ENCODE data around the gene DHPS. TPM values are rescaled to one million over a fixed set of nuclear protein-coding genes. Genes with fewer than 3 reads are reported as not detected.
A peak's percentile ranks its signal among the peaks of the same experiment; 100 is the strongest.

DHPS gene
- total RNA-seq, 1 donor, result 52.5 TPM

- Histone ChIP-seq H4K20me1 (ENCODE audit: insufficient read depth, low read length) (no peaks in the 10 kb centered on the region), H3K36me3 (ENCODE audit: insufficient read depth, low read length) (no peaks in the 10 kb centered on the region), H3K27ac (ENCODE audit: low read depth, low read length) (no peak overlapping the region), H3K27me3 (ENCODE audit: insufficient read depth, low read length) (no peaks in the 10 kb centered on the region), H3K4me3 (ENCODE audit: insufficient read depth, low read length) (no peak overlapping the region), H3K4me2 (ENCODE audit: insufficient read depth, low read length) (no peak overlapping the region), H3K4me1 (ENCODE audit: insufficient read depth, low read length) (no peaks in the 10 kb centered on the region), H2AFZ (ENCODE audit: low read length) (no peak overlapping the region), H3K9me3 (ENCODE audit: low read depth, low read length) (no peaks in the 10 kb centered on the region), H3K79me2 (ENCODE audit: insufficient read depth, low read length) (no peaks in the 10 kb centered on the region)
- DNase-seq (ENCODE audit: insufficient read length, low spot score, missing footprints), result no peak
- TF ChIP-seq CTCF (IDR thresholded peaks at IDR 0.05; ENCODE audit: extremely low read depth, low read depth, low read length), result no peak
Observed at GRCh38 chr19:12641456-12641855, 40.2 kb downstream of the DHPS start.

- H3K4me1 ChIP-seq (ENCODE audit: insufficient read depth, low read length), result no peaks in the 10 kb centered on the region
- H3K9me3 ChIP-seq (ENCODE audit: low read depth, low read length), result no peaks in the 10 kb centered on the region
- DNase-seq (ENCODE audit: insufficient read length, low spot score, missing footprints), result peak; percentile 98
- H3K79me2 ChIP-seq (ENCODE audit: insufficient read depth, low read length), result no peaks in the 10 kb centered on the region
- H3K4me2 ChIP-seq (ENCODE audit: insufficient read depth, low read length), result peak overlapping the region; percentile 80
- H4K20me1 ChIP-seq (ENCODE audit: insufficient read depth, low read length), result no peaks in the 10 kb centered on the region
- no peaks in the 10 kb centered on the region for H3K27me3 ChIP-seq (ENCODE audit: insufficient read depth, low read length)
- peak; percentile 76 for TF ChIP-seq CTCF (IDR thresholded peaks at IDR 0.05; ENCODE audit: extremely low read depth, low read depth, low read length)
- H3K27ac ChIP-seq (ENCODE audit: low read depth, low read length), result peak overlapping the region; percentile 23
- H3K36me3 ChIP-seq (ENCODE audit: insufficient read depth, low read length), result no peaks in the 10 kb centered on the region
- H2AFZ ChIP-seq (ENCODE audit: low read length), result peak overlapping the region; percentile 85
- peak overlapping the region; percentile 45 for H3K4me3 ChIP-seq (ENCODE audit: insufficient read depth, low read length)
Observed at GRCh38 chr19:12639901-12640613, 41.6 kb downstream of the DHPS start.

GRCh38 chr19:12638611-12639182 lies 43.0 kb downstream of the DHPS start:
- H3K4me2 ChIP-seq (ENCODE audit: insufficient read depth, low read length), result no peak overlapping the region
- H2AFZ ChIP-seq (ENCODE audit: low read length), result no peak overlapping the region
- H3K27ac ChIP-seq (ENCODE audit: low read depth, low read length), result no peak overlapping the region
- no peaks in the 10 kb centered on the region for H3K27me3 ChIP-seq (ENCODE audit: insufficient read depth, low read length)
- no peaks in the 10 kb centered on the region for H3K4me1 ChIP-seq (ENCODE audit: insufficient read depth, low read length)
- no peaks in the 10 kb centered on the region for H3K36me3 ChIP-seq (ENCODE audit: insufficient read depth, low read length)
- H3K4me3 ChIP-seq (ENCODE audit: insufficient read depth, low read length), result no peak overlapping the region
- H4K20me1 ChIP-seq (ENCODE audit: insufficient read depth, low read length), result no peaks in the 10 kb centered on the region
- TF ChIP-seq CTCF (IDR thresholded peaks at IDR 0.05; ENCODE audit: extremely low read depth, low read depth, low read length), result no peak
- no peaks in the 10 kb centered on the region for H3K9me3 ChIP-seq (ENCODE audit: low read depth, low read length)
- DNase-seq (ENCODE audit: insufficient read length, low spot score, missing footprints), result peak; percentile 23
- no peaks in the 10 kb centered on the region for H3K79me2 ChIP-seq (ENCODE audit: insufficient read depth, low read length)

- Histone ChIP-seq H3K4me2 (ENCODE audit: insufficient read depth, low read length) (no peak overlapping the region), H3K4me3 (ENCODE audit: insufficient read depth, low read length) (no peak overlapping the region), H3K79me2 (ENCODE audit: insufficient read depth, low read length) (no peaks in the 10 kb centered on the region), H3K27ac (ENCODE audit: low read depth, low read length) (no peak overlapping the region), H3K36me3 (ENCODE audit: insufficient read depth, low read length) (no peaks in the 10 kb centered on the region), H3K27me3 (ENCODE audit: insufficient read depth, low read length) (no peaks in the 10 kb centered on the region), H3K9me3 (ENCODE audit: low read depth, low read length) (peaks cover 2% of the 10 kb centered on the region), H4K20me1 (ENCODE audit: insufficient read depth, low read length) (no peaks in the 10 kb centered on the region), H3K4me1 (ENCODE audit: insufficient read depth, low read length) (no peaks in the 10 kb centered on the region), H2AFZ (ENCODE audit: low read length) (no peak overlapping the region)
- peak; percentile 31 for DNase-seq (ENCODE audit: insufficient read length, low spot score, missing footprints)
- no peak for TF ChIP-seq CTCF (IDR thresholded peaks at IDR 0.05; ENCODE audit: extremely low read depth, low read depth, low read length)
Observed at GRCh38 chr19:12636631-12637030, 45.0 kb downstream of the DHPS start.
